Lower leg skin (tissue), 4 donors: Measurements from ENCODE around the gene PPP6R3. TPM values are rescaled to one million over a fixed set of nuclear protein-coding genes. Genes with fewer than 3 reads are reported as not detected.

ENCODE experiments used
- DNase-seq, 2 donors: peaks; one replicate each; pipeline ENCODE4 v3.0.0-alpha.2; 2019; ENCODE audit warnings: low spot score in 2 of 2
- H3K4me3 ChIP-seq: fragments of 200-600 bp; sonication (generic); 2 replicates; pipeline ENCODE4 v1.5.1; 2017; ENCODE audit warnings: mild to moderate bottlenecking, low read depth; ENCODE audit not compliant: poor library complexity, severe bottlenecking
- POLR2A ChIP-seq, 2 donors: fragments of 450-650 bp; IDR thresholded peaks; one replicate each; pipeline ENCODE4 v1.6.1; 2016 to 2017; ENCODE audit warnings: antibody characterized with exemption in 2 of 2, mild to moderate bottlenecking in 1 of 2, moderate library complexity in 1 of 2
- WGBS, 2 donors: methylation state at CpG; one replicate each; pipeline ENCODE4 v1.1.5; 2018; 5-methylcytosine and 5-hydroxymethylcytosine counted together
- intact Hi-C: fragments of 100-400 bp; cut with DNase I; formaldehyde crosslinking; loops from one replicate; pipeline ENCODE4 v1.15.0; 2023; ENCODE audit warnings: low total_unique reads
- total RNA-seq, 4 donors: library from RNA; depleted of rRNA; stranded (reverse); fragments of >200 nt; gene quantifications; one replicate each; pipeline ENCODE4 v1.1.0, GENCODE V29; 2016
- TF ChIP-seq, protein P1 (sequence below), 3 donors: fragments of 450-650 bp; IDR thresholded peaks; one replicate each; pipeline ENCODE4 v1.5.1; 2016; ENCODE audit warnings: antibody characterized with exemption in 3 of 3, mild to moderate bottlenecking in 3 of 3, moderate library complexity in 2 of 3

PPP6R3 gene
- total RNA-seq, 4 donors from 2014 or later: 74.2 to 119 (median 88.6) TPM

DNA sequence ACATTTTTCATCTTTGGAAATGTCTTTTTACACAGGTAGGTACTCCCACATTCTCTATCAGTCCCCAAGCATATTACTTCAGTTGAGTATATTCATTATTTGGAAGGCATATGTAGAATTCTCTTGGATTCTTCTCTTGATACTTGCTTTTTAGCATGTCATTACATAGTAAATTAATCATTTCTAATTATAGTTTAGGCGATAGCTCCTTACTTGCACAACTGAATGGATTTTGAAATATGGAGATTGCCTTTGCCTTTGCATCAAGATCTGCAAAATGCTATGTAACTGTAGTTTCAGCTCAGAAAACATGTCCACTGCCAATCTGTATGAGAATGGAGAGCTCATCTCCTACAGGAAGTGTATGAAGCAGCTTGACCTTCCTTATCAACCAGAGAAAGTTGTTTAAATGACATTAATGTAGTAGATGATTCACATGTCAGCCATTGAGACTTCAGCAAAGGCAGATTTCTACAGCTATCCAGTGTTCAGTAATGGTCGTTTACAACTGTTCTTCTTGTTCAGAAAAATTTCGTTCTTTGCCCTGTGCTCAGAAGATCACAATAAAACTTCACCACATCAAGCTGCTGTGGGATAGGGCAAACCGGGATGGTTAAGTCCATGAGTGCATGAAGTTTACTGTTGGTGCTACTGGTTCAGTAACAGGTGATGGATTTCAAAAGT is 61.6 kb downstream of the PPP6R3 start:
- intact Hi-C loops: no loop called here
- WGBS, 2 donors: 83 to 84% methylated on average over 4 of the region's 4 CpGs
- no peak overlapping the region for H3K4me3 ChIP-seq
- no peak for DNase-seq
- no peak for TF ChIP-seq POLR2A (IDR thresholded peaks at IDR 0.05)
- TF ChIP-seq, protein P1, sequence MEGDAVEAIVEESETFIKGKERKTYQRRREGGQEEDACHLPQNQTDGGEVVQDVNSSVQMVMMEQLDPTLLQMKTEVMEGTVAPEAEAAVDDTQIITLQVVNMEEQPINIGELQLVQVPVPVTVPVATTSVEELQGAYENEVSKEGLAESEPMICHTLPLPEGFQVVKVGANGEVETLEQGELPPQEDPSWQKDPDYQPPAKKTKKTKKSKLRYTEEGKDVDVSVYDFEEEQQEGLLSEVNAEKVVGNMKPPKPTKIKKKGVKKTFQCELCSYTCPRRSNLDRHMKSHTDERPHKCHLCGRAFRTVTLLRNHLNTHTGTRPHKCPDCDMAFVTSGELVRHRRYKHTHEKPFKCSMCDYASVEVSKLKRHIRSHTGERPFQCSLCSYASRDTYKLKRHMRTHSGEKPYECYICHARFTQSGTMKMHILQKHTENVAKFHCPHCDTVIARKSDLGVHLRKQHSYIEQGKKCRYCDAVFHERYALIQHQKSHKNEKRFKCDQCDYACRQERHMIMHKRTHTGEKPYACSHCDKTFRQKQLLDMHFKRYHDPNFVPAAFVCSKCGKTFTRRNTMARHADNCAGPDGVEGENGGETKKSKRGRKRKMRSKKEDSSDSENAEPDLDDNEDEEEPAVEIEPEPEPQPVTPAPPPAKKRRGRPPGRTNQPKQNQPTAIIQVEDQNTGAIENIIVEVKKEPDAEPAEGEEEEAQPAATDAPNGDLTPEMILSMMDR (IDR thresholded peaks at IDR 0.05): no peak

DNA sequence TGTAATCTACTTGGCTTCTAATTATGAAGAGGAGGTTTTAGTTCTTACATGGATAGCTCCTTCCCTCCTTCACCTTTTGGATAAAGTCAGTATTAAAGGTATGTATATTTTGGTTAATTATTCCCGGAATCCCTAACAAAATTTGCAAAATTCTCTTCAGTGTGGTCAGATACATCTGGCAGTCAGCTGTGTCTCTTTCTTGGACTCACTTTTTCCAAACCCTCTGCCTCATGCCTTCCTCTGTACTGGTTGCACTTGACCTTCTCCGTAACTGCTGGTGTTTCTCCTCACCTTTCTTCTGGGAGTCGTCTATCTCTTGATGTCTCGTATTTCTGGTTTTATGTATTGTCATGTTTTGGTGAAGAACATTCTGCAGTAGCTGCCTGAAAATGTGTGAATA is 62.5 kb downstream of the PPP6R3 start:
- no peak overlapping the region for H3K4me3 ChIP-seq
- no peak for DNase-seq
- TF ChIP-seq, protein P1 (IDR thresholded peaks at IDR 0.05): no peak
- TF ChIP-seq POLR2A (IDR thresholded peaks at IDR 0.05): no peak
- WGBS, 2 donors: 85 to 87% methylated on average over 4 of the region's 4 CpGs
- intact Hi-C loops: no loop called here

- intact Hi-C loops: no loop called here
- DNase-seq: no peak
- TF ChIP-seq, protein P1 (IDR thresholded peaks at IDR 0.05): no peak
- TF ChIP-seq POLR2A (IDR thresholded peaks at IDR 0.05): no peak
- 54 to 67% methylated on average over 3 of the region's 3 CpGs for WGBS, 2 donors
- H3K4me3 ChIP-seq: no peak overlapping the region
These were observed 63.2 kb downstream of the PPP6R3 start for GRCh38 chr11:68523743-68524142.

DNA sequence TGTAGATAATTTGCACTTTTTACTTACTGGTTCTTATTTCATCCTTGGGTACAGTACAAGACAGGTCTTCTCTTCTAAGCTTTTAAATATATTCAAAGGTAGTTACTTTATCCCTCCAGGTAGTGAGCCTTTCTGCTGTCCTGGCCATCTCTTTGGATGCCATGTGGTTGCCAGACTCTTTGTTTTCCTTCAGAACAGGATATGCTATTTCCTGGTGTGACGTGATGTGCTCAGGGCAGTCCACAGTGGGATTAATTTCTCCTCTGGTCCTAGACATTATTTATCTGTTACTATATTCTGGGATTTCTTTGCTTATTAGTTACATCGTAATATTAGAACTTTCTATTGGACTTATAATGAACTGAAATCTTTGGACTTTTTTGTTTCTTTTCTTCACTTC is 63.7 kb downstream of the PPP6R3 start:
- 59 to 62% methylated on average over 2 of the region's 2 CpGs for WGBS, 2 donors
- intact Hi-C loops: no loop called here
- TF ChIP-seq POLR2A (IDR thresholded peaks at IDR 0.05): no peak
- TF ChIP-seq, protein P1 (IDR thresholded peaks at IDR 0.05): no peak
- no peak for DNase-seq
- H3K4me3 ChIP-seq: no peak overlapping the region

GRCh38 chr11:68524681-68525080 is 64.1 kb downstream of the PPP6R3 start:
- 70 to 83% methylated on average over 2 of the region's 2 CpGs for WGBS, 2 donors
- H3K4me3 ChIP-seq: no peak overlapping the region
- TF ChIP-seq, protein P1 (IDR thresholded peaks at IDR 0.05): no peak
- TF ChIP-seq POLR2A (IDR thresholded peaks at IDR 0.05): no peak
- DNase-seq: no peak
- intact Hi-C loops: no loop called here

DNA sequence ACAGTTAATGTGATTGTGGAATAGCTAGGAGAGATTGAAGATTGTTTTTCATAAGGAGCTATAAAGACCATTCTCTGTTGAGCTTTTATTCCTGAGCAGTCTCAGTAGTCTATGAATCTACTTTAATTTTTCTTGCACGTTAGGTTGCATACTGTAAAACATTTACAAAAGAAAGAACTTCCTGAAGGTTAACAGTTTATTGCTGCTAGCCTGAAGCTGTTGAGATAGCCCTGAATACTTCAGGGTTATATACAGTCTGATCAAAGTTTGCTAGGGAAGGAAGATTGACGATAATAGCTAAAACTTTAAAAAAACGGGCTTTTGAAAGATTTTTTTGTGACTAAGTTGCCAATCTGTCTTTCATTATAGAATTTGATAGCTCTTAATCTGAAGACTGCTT is 64.8 kb downstream of the PPP6R3 start:
- no peak overlapping the region for H3K4me3 ChIP-seq
- DNase-seq: no peak
- TF ChIP-seq POLR2A (IDR thresholded peaks at IDR 0.05): no peak
- TF ChIP-seq, protein P1 (IDR thresholded peaks at IDR 0.05): no peak
- WGBS, 2 donors: 68 to 71% methylated on average over 3 of the region's 3 CpGs
- intact Hi-C loops: no loop called here
